Astrocyte (in vitro differentiated cells and primary cell): ENCODE measurements around the gene GOLGA6A.
"Not testable (repeated sequence)": the region's sequence is repeated elsewhere in the genome, so short reads cannot be mapped to it uniquely, and the experiment has no call there.

Source experiments
- EZH2 ChIP-seq: IDR thresholded peaks from 2 replicates; pipeline ENCODE4 v1.6.1; 2012; ENCODE audit warnings: mild to moderate bottlenecking, low read length, inconsistent platforms; ENCODE audit not compliant: insufficient read depth
- TF ChIP-seq, protein P1 (sequence below): IDR thresholded peaks from 2 replicates; pipeline ENCODE4 v1.5.1; 2011; ENCODE audit warnings: low read depth, mild to moderate bottlenecking, inconsistent platforms, low read length, moderate library complexity; ENCODE audit not compliant: insufficient read depth

DNA sequence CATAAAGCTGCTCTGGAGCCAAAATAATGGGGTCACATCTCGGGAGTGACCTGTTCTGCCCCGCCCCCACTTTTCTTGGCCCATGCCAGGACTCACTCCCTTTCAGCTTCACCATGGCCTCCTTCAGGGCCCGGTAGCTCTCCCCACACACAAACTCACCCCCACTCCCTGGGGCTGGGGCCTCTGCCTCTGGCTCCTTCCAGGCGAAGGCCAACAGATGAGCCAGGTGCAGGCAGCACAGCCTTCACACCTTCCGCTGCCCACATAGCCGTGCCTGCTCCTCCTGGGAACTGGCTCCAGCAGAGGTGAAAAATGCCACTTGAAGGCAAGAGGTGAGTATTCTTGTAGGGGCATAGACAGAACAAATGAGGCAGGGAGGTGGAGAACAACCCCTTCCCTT, 10.7 kb downstream of the GOLGA6A start:
- TF ChIP-seq, protein P1, sequence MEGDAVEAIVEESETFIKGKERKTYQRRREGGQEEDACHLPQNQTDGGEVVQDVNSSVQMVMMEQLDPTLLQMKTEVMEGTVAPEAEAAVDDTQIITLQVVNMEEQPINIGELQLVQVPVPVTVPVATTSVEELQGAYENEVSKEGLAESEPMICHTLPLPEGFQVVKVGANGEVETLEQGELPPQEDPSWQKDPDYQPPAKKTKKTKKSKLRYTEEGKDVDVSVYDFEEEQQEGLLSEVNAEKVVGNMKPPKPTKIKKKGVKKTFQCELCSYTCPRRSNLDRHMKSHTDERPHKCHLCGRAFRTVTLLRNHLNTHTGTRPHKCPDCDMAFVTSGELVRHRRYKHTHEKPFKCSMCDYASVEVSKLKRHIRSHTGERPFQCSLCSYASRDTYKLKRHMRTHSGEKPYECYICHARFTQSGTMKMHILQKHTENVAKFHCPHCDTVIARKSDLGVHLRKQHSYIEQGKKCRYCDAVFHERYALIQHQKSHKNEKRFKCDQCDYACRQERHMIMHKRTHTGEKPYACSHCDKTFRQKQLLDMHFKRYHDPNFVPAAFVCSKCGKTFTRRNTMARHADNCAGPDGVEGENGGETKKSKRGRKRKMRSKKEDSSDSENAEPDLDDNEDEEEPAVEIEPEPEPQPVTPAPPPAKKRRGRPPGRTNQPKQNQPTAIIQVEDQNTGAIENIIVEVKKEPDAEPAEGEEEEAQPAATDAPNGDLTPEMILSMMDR: not testable (repeated sequence)
- not testable (repeated sequence) for TF ChIP-seq EZH2
